ENCODE results near the gene TMC4.

DNA sequence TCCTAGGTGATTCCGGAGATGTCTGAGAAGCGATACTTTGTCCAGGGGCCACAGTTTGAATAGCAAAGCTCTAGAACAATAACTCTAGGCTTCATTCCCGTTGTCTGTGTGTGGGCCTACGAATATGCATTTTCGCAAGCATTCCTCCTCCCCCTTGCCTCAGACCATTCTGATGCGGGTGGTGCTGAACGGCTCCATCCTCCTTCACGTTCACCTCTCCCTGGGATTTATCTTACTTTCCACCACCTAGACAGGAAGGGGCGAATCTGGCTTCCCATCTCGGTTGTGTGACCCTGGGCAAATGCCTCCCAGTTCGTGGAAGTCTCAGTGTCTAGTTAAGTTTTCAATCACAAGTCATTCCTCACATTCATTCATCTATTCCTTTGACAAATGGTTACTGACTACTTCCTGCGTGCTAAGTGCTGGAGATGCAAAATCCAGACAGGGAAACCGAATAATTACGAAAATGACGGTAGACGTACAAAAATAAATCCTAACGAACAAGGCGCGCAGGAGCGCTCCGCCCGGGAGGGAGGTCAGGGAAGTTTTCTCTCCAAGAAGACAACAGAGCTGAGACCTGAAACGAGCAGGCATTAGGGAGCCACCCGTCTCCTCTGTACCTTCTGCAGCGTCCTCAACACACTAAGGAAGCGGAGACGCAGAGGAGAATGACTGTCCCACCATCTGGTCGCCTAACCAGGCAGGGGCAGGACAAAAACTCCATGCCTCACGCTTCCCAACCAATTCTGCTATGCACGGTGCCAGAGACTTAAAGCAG is 36.7 kb downstream of the TMC4 start:
- TF ChIP-seq CTCF (IDR thresholded peaks at IDR 0.05) (no peak), POLR2A (IDR thresholded peaks at IDR 0.05) (no peak)

Measured in thyroid gland (tissue), 4 donors.